ENCODE results near the gene C22orf42. TPM values are rescaled to one million over a fixed set of nuclear protein-coding genes. Genes with fewer than 3 reads are reported as not detected.

Gene C22orf42
- total and polyA plus RNA-seq, 12 donors = 0.17 to 0.80 (median 0.55) TPM; not detected in 7

- 4 to 29% (median 6%) methylated on average over 4 to 73 of the region's 73 CpGs for WGBS, 4 donors
- no peak for DNase-seq
- no peak for TF ChIP-seq POLR2A (IDR thresholded peaks at IDR 0.05)
- TF ChIP-seq CTCF (IDR thresholded peaks at IDR 0.05) = no peak
- Histone ChIP-seq H3K4me1 (replicated peaks in 1 of 2) (no peaks in the 10 kb centered on the region), H3K36me3 (replicated peaks in 1 of 2) (no peaks in the 10 kb centered on the region), H3K9me3 (replicated peaks in 1 of 3) (no peaks in the 10 kb centered on the region), H3K27me3 (peaks cover 12% of the 10 kb centered on the region), H3K27ac (no peak overlapping the region), H3K4me3 (no peak overlapping the region)
- intact Hi-C loops (cut with DNase I) = no loop called here
Measured at GRCh38 chr22:32175683-32176644, 16.9 kb upstream of the C22orf42 start.

- Histone ChIP-seq H3K4me3 (no peak overlapping the region), H3K27me3 (peaks cover 12% of the 10 kb centered on the region), H3K9me3 (replicated peaks in 1 of 3) (no peaks in the 10 kb centered on the region), H3K27ac (no peak overlapping the region), H3K4me1 (replicated peaks in 1 of 2) (no peaks in the 10 kb centered on the region), H3K36me3 (replicated peaks in 1 of 2) (no peaks in the 10 kb centered on the region)
- intact Hi-C loops (cut with DNase I) = no loop called here
- TF ChIP-seq CTCF (IDR thresholded peaks at IDR 0.05) (no peak), POLR2A (IDR thresholded peaks at IDR 0.05) (no peak)
- WGBS, 4 donors = 74 to 81% (median 76%) methylated on average over 10 to 11 of the region's 11 CpGs
- DNase-seq = no peak
Measured at GRCh38 chr22:32175115-32175514, 16.0 kb upstream of the C22orf42 start.

- WGBS, 4 donors = 75 to 78% (median 75%) methylated on average over 6 of the region's 6 CpGs
Measured at GRCh38 chr22:32165681-32166080, 6.6 kb upstream of the C22orf42 start.

More at GRCh38 chr22:32165681-32166080, 6.6 kb upstream of the C22orf42 start:
- TF ChIP-seq POLR2A (IDR thresholded peaks at IDR 0.05) = no peak
- no peak for TF ChIP-seq CTCF (IDR thresholded peaks at IDR 0.05)
- H3K27me3 ChIP-seq = no peaks in the 10 kb centered on the region
- H3K4me1 ChIP-seq (replicated peaks in 1 of 2) = no peaks in the 10 kb centered on the region
- no peaks in the 10 kb centered on the region for H3K36me3 ChIP-seq (replicated peaks in 1 of 2)
- DNase-seq = no peak
- H3K27ac ChIP-seq = no peak overlapping the region
- H3K4me3 ChIP-seq = no peak overlapping the region
- intact Hi-C loops (cut with DNase I) = no loop called here
- H3K9me3 ChIP-seq (replicated peaks in 1 of 3) = no peaks in the 10 kb centered on the region

All from adrenal gland (tissue), 12 donors.